Right atrium auricular region (tissue), 2 donors: ENCODE data around the gene KRTAP10-2. TPM values are rescaled to one million over a fixed set of nuclear protein-coding genes. Genes with fewer than 3 reads are reported as not detected.
"Not testable (repeated sequence)": the region's sequence is repeated elsewhere in the genome, so short reads cannot be mapped to it uniquely, and the experiment has no call there.

Experiments
- DNase-seq: peaks from one replicate; pipeline ENCODE4 v3.0.0-alpha.2; 2019; ENCODE audit warnings: low spot score
- H3K27ac ChIP-seq, 2 donors: fragments of 200-600 bp; sonication (generic); 1 replicate in 1 of 2; 2 replicates in 1 of 2; pipeline ENCODE4 v1.5.1; 2016 to 2019
- H3K27me3 ChIP-seq, 2 donors: fragments of 200-600 bp; sonication (generic); one replicate each; pipeline versions ENCODE4 v1.5.1 to v1.6.0; 2017 to 2019
- H3K36me3 ChIP-seq: fragments of 200-600 bp; sonication (generic); one replicate; pipeline ENCODE4 v1.5.1; 2016
- H3K4me1 ChIP-seq, 2 donors: fragments of 200-600 bp; sonication (generic); one replicate each; pipeline versions ENCODE4 v1.5.1 to v1.6.0; 2017 to 2019
- H3K4me3 ChIP-seq, 2 donors: fragments of 200-600 bp; sonication (generic); 1 replicate in 1 of 2; 2 replicates in 1 of 2; pipeline ENCODE4 v1.5.1; 2017 to 2019; ENCODE audit warnings: mild to moderate bottlenecking in 1 of 2, moderate library complexity in 1 of 2
- H3K9me3 ChIP-seq, 2 donors: fragments of 200-600 bp; sonication (generic); one replicate each; pipeline ENCODE4 v1.5.1; 2019
- CTCF ChIP-seq, 2 donors: fragments of 200-600 bp; sonication (generic); IDR thresholded peaks; one replicate each; pipeline ENCODE4 v1.5.1; 2019; ENCODE audit warnings: antibody characterized with exemption in 2 of 2
- total RNA-seq, 2 donors: library from RNA; depleted of rRNA; stranded (reverse); fragments of >200 nt; gene quantifications; one replicate each; pipeline ENCODE4 v1.1.0, GENCODE V29; 2016

Gene KRTAP10-2
- total RNA-seq, 2 donors from 2014 or later: not detected

GRCh38 chr21:44583089-44583799 is 31.9 kb upstream of the KRTAP10-2 start:
- H3K27ac ChIP-seq: no peak overlapping the region
- no peaks in the 10 kb centered on the region for H3K27me3 ChIP-seq
- H3K4me1 ChIP-seq: no peaks in the 10 kb centered on the region
- peak; percentile 36 for DNase-seq
- peaks cover 0 to 13% of the 10 kb centered on the region in 2 donors for H3K9me3 ChIP-seq
- TF ChIP-seq CTCF (IDR thresholded peaks at IDR 0.05): no peak
- no peak overlapping the region for H3K4me3 ChIP-seq
- H3K36me3 ChIP-seq: no peaks in the 10 kb centered on the region

DNA sequence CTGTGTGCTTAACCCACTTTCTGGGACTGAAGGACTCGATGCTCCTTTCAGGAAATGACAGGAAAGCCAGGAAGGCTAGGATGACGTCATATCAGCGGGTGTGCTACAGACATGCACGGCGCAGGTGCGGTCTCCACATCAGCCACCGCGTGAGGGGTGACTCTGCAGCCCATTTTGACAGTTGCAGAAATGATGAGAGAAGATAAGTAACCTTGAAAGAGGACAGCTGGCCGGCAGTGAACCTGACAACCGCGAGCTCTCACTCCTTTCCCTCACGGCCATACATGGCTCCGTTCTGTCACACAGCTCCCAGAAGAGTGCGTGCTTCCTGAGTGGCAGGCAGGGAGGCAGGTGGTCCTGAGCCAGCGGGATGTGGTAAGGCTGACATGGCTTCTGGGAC is 30.8 kb upstream of the KRTAP10-2 start:
- H3K9me3 ChIP-seq: peaks cover 0 to 17% of the 10 kb centered on the region in 2 donors
- no peak overlapping the region for H3K4me3 ChIP-seq
- H3K27ac ChIP-seq: no peak overlapping the region
- H3K27me3 ChIP-seq: no peaks in the 10 kb centered on the region
- H3K4me1 ChIP-seq: no peaks in the 10 kb centered on the region
- peak; percentile 44 for DNase-seq
- H3K36me3 ChIP-seq: no peaks in the 10 kb centered on the region
- no peak for TF ChIP-seq CTCF (IDR thresholded peaks at IDR 0.05)

DNA sequence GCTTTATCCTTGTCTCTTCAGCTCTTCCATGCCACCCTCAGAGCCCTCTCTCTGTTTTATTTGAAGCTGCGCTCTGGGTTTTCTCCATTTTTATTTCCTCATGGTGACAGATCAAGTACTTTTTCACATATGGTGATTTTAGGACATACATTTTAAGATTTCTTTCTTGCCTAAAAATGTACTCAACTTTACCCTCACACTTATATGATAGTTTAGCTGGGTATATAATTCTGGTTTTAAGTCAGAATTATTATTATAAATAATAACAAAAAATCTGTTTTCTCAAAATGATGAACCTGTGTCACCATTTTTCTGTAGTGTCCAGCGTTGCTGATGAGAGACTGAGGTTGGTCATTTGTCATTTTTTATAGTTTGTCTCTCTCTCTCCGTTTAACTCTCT is 29.9 kb upstream of the KRTAP10-2 start:
- Histone ChIP-seq H3K4me1 (no peaks in the 10 kb centered on the region), H3K4me3 (no peak overlapping the region), H3K27me3 (no peaks in the 10 kb centered on the region), H3K27ac (no peak overlapping the region), H3K9me3 (peaks cover 0 to 23% of the 10 kb centered on the region in 2 donors), H3K36me3 (no peaks in the 10 kb centered on the region)
- no peak for TF ChIP-seq CTCF (IDR thresholded peaks at IDR 0.05)
- no peak for DNase-seq

DNA sequence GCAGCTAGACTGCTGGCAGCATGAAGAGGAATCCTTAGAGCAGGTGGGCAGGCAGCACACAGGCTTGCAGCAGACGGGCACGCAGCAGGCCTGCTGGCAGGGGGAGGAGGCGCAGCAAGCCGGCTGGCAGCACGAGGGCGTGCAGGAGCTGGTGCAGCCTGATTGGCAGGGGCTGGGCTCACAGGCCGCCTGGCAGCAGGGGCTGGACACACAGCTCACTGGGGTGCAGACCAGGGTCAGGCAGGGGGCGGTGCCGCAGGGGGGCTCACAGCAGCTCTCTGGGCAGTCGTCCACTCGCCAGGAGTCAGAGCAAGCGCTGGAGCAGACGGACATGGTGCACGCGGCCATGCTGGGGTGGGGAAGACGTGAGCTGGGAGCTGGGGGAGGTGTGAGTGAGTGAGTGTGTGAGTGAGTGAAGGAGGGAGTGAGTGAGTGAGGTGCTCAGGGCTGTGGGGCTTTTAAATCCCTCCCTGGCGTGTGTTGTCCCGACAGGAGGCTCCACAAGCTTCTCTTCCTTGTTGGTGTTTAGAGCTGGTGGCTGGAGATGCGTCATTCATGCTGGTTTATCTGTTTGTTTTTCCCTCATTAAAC is 29.0 kb upstream of the KRTAP10-2 start, which contains the start of gene KRTAP10-5:
Gene KRTAP10-5 (minus strand): TSS at position 374 of the 591 bp plus-strand sequence. CDS start 26 bp downstream, at position 348.
- DNase-seq: peak; percentile 11

DNA sequence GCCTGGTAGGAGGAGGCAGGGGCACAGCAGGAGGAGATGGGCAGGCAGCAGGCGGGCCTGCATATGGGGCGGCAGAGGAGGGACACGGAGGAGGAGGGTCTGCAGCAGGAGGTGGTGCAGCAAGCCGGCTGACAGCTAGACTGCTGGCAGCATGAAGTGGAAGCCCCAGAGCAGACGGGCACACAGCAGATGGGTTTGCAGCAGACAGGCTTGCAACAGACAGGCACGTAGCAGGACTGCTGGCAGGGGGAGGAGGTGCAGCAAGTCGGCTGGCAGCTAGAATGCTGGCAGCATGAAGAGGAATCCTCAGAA is 28.5 kb upstream of the KRTAP10-2 start:
- Histone ChIP-seq H3K27ac (no peak overlapping the region), H3K36me3 (no peaks in the 10 kb centered on the region), H3K27me3 (no peaks in the 10 kb centered on the region), H3K4me1 (no peaks in the 10 kb centered on the region), H3K4me3 (no peak overlapping the region), H3K9me3 (peaks cover 0 to 23% of the 10 kb centered on the region in 2 donors)
- no peak for TF ChIP-seq CTCF (IDR thresholded peaks at IDR 0.05)
- DNase-seq: no peak

More for the DNA sequence above, 29.0 kb upstream of the KRTAP10-2 start, which contains the start of gene KRTAP10-5:
- peaks cover 0 to 23% of the 10 kb centered on the region in 2 donors for H3K9me3 ChIP-seq
- H3K27ac ChIP-seq, H3K4me3 ChIP-seq, H3K27me3 ChIP-seq, H3K36me3 ChIP-seq, H3K4me1 ChIP-seq: not testable (repeated sequence)

- H3K27ac ChIP-seq: no peak overlapping the region
- no peaks in the 10 kb centered on the region for H3K36me3 ChIP-seq
- TF ChIP-seq CTCF (IDR thresholded peaks at IDR 0.05): no peak
- DNase-seq: peak; percentile 26
- H3K4me3 ChIP-seq: no peak overlapping the region
- H3K4me1 ChIP-seq: no peaks in the 10 kb centered on the region
- peaks cover 0 to 23% of the 10 kb centered on the region in 2 donors for H3K9me3 ChIP-seq
- H3K27me3 ChIP-seq: no peaks in the 10 kb centered on the region
These were observed 27.9 kb upstream of the KRTAP10-2 start for GRCh38 chr21:44579056-44579832.
